Measurements from ENCODE around the gene DDX1.
"Not testable (repeated sequence)": the region's sequence is repeated elsewhere in the genome, so short reads cannot be mapped to it uniquely, and the experiment has no call there.

The DDX1 gene

DNA sequence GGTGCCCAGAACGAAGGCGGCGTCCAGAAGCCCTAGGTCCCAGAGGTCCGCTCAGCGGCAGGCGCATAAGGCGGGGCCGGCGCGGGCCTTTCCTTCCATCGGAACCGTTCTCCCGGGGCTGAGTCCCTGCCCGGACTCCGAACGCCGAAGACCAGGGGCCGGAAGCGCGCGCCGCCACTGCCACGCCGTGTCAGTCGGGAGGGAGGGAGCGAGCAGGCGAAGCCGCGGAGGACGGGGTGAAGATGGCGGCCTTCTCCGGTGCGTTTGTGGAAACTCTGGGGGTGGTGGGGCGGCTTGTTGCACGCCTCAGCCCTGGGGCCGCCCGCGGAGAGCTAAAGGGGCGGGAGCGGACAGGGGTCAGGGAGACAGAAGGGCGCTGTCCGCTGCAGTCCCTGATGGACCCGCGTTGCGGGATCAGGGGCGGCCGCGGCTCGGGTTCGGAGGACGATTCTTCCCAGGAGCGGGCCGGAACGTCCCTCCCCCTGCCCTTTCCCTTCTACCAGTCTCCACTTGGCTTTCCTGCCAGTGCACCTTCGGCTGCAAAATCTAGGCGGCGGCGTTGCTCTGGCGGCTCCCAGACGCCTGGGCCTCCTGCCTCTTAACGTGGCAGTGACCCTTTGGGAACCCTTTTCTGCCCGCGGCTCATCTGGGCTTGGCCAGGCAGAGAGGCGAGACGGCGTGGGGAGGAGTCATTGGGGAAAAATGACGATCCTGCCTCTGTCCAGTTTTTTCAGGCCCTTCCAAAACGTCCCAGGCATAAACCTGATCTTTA is at the start of gene DDX1:
TSS of gene DDX1 (plus strand) at position 177 of the 772 bp plus-strand sequence. CDS start at position 243, 66 bp downstream.
- DNase-seq: peak; percentile 77 to 89

DNA sequence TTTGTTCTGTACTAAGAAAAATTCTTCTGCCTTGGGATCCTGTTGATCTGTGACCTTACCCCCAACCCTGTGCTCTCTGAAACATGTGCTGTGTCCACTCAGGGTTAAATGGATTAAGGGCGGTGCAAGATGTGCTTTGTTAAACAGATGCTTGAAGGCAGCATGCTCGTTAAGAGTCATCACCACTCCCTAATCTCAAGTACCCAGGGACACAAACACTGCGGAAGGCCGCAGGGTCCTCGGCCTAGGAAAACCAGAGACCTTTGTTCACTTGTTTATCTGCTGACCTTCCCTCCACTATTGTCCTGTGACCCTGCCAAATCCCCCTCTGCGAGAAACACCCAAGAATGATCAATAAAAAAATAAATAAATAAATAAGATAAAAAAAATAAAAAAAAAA is 49.4 kb upstream of the DDX1 start:
- DNase-seq: not testable (repeated sequence)

DNA sequence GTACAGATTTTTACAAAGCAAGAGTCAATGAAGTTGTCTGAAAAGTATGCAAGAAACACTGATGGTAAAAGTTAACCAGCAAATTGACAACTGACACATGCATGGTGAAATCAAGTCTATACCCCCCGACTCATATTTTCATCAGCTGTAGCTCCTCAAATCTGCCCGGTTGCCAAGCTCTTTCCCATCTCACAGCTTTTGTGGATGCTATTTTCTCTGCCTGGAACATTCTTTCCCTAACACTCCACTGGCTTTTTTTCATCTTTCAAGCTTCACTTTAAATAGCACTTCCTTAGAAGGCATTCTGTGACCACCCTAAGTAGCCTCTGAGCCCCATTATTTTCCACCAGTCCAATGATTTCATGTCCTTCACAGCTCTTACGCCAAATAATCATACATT is 48.6 kb upstream of the DDX1 start:
- no peak for DNase-seq

DNA sequence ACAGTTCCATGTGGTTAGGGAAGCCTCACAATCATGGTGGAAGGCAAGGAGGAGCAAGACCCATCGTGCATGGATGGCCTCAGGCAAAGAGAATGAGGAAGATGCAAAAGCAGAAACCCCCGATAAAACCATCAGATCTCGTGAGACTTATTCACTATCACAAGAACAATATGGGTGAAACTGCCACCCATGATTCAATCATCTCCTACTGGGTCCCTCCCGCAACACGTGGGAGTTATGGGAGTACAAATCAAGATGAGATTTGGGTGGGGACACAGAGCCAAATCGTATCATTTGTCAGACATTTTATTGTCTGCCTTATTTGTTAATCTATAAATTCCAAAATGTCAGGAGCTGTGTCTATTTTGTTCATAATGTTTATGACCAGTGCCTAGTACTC is 48.1 kb upstream of the DDX1 start:
- no peak for DNase-seq

DNA sequence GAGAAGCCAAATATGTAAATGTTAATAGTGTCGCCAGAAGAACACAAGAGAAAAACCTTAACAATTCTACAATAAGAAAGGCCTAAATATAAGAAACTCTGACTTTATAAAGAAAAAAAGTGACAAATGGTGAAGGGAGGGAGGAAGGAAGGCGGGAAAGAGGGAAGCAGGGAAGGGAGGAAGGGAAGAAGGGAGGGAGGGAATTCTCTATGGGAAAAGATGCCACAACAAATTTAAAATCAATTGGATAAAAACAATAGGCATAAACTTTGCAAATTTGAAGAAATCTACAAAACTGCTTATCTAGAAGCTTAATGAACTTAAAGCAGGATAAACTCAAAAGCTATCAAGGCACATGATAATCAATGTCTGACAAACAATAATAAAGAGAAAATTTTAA is 47.4 kb upstream of the DDX1 start:
- no peak for DNase-seq

DNA sequence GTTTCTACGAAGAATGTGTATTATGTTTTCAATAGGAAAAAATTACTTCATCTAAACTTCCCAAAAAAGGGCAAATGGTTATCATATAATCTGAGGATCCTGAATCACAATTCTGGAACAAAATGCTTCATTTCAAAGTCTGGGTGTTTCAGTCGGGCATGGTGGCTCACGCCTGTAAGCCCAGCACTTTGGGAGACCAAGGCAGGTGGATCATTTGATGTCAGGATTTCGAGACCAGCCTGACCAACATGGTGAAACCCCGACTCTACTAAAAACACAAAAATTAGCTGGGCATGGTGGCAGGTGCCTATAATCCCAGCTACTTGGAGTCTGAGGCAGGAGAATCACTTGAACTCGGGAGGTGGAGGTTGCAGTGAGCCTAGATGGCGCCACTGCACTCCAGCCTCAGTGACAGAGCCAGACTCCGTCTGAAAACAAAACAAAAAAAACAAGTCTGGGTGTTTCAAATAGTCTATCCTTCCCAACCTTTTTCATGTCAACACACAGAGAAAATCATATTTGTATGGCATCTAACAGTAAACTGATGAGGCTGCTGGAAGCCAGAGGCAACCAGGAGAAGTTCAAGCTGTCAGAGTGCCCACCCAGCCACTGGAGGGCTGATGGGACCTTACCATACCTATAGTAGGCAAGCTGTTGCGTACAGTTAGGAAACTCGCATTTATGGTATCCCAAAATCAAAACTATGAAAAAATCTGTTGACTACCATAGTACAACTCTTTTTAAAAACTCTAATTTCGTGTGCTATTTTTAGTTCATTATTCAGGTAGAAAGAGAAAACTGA is 45.2 kb upstream of the DDX1 start:
- DNase-seq: no peak

DNA sequence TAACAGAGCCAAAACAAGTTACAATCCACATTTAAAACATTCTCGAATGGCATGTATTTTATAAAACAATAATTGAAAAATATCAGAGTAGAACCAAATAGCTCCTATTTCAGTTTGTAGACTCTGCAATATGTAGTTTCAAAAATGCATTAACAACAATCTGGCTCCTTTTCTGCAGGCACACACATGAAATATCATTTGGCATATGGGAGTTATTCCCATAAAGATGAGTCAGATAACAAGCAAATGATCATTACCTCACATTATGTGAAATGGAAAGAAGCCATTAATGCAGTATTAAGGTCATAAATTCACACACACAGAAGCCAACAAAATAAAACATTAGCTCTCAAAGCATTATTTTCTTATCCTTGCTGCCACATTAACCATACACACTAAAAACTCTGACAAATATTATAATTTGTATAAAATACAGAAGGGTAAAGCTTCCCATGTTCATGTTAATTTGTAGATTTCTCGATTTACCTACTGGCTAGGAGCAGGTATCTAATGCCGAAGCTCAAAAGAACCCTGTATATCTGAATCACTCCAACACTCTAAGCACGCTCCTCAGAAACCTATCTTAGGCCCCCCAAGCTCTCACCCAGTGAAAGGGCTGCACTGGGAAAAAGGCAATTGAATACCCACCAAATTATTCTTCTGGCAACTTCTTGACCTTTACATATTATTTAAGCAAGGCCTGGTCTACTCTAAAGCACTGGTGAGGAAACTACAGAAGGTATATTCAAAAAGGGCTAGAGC is 44.4 kb upstream of the DDX1 start:
- DNase-seq: no peak

DNA sequence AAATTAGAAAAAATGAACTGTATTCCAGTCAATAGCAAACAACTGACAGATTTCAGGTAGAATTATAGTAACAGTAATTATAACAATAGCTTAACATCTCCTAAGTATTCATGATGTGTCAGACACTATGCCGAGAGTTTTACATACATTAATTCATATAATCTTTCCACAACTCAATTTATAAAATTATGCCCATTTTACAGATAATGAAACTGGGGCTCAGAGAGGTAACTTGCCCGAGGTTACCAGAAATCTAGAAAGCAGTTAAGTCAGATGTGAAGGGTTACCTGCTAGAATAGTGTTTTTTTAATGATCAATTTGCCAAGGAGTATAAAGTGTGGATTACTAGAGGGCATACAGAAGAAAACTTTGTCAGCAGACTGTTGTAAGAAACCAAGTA is 42.7 kb upstream of the DDX1 start:
- no peak for DNase-seq

DNA sequence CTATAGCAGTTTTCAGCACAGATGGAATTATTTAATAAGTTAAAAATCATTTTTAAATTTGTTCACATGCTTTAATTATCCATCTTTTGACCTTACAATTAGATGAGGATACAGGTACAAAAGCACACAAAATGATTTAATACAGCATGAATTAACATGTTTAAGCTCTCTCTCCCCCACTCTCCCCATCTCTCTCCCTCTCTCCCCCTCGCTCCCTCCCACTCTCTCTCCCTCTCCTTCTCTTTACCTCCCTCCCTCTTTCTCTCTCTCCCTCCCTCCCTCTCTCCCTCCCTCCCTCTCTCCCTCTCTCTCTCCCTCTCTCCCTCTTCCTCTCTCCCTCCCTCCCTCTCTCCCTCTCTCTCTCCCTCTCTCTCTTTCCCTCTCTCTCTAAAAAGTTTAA is 38.1 kb upstream of the DDX1 start:
- DNase-seq: no peak

DNA sequence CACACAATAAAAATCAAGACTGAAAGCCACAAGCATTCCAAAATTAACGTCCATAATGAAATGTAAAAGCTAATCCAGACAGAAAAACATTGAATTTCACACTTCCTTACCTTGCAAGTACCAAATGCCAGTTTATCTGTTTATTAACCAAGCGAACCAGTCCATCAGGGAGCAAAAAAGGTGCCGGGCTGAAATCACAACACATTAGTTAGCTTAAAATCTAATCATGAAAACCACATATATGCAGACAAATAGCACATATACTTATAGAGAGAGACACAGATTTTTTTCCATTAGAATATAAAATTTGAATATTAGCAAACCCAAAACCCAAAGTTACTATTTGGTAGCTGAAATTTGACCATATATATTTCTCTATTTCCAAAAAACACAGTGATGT is 37.7 kb upstream of the DDX1 start:
- DNase-seq: no peak

DNA sequence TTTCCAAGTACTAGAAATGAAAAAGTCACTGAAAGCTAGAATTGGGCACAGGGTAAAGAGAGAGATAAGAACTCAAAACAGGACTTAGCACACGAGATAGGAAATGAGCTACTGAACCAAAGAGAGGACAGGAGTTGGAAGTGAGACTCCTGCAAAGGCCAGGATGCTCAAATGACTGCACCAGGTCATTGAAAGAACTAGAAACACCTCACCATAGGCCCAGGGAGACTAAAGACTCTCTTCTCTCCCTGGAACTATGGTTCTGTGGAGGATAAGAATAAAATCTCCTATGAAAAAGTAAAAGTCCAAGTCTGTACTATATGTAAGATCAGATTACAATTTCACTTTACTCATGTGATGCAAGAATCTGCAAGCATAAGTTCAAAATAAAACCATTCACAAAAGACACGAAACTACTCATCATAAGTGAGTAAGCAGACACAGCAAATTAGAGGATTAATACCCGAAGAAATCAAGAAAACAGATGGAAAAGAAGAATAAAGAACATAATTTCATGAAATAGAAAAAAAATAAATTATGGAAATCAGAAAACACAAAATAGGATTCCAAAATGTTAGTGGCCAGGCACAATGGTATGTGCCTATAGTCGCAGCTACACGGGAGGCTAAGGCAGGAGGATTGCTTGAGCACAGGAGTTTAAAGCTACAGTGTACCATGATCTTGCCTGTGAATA is 37.0 kb upstream of the DDX1 start:
- DNase-seq: no peak

DNA sequence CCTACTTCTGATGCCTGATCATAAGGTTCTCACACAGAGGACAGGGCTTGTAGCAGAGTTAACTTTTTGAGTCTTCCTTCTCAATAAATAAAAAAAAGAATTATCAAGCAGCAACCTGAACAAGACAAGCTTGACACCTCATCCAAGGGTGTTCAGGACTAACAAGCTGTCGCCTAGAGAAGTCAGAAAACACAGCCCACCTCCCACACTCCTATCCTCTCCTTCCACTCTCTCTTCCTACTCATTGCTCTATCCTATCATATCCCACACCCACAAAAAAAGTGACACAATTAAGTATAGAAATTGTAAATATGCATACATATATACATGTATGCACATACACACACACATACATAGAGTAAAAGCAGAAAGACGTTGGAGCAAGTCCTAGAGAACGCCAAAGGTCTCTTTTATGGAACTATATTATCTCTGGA is 35.9 kb upstream of the DDX1 start:
- no peak for DNase-seq

DNA sequence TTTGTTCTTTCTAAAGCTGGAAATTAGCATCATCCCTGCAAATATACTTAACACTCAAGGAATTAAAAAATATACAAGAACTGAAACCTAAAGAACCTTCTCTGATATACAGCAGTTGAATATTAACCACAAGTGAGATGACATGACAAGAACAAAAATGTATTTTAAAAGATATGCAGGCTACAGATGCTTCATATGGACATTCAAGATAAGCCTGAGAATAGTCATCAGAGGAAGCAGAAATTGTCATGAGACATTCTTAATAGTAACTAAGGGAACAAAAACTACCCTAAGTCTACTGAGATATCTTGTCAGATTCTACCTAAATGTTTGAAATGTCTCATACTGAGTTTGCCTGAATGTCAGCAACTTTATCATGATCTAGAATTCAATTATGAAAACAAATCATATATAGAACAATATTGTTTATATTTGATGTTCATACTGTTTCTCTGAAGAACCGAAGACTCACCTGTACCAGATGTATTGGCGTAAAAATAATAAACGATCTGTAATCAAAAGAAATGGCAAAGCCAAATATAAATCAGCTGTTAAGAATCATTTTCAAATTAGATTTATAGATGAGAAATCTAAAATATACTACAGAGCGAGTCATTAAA is 35.2 kb upstream of the DDX1 start:
- DNase-seq: no peak

DNA sequence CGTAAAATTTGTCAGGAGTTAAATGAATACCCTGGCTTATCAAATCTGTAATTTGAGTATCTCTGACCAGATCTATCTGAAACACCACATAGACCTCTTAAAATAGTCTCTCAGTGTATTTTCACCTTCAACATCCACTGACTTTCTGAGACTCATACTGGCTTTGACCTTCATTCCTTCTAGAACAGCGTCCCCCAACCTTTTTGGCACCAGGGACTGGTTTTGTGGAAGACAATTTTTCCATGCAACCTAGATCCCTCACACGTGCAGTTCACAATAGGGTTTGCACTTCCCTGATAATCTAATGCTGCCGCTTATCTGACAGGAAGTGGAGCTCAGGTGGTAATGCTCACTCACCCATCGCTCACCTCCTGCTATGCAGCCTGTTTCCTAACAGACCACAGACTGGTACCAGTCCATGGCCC is 33.8 kb upstream of the DDX1 start:
- DNase-seq: no peak

DNA sequence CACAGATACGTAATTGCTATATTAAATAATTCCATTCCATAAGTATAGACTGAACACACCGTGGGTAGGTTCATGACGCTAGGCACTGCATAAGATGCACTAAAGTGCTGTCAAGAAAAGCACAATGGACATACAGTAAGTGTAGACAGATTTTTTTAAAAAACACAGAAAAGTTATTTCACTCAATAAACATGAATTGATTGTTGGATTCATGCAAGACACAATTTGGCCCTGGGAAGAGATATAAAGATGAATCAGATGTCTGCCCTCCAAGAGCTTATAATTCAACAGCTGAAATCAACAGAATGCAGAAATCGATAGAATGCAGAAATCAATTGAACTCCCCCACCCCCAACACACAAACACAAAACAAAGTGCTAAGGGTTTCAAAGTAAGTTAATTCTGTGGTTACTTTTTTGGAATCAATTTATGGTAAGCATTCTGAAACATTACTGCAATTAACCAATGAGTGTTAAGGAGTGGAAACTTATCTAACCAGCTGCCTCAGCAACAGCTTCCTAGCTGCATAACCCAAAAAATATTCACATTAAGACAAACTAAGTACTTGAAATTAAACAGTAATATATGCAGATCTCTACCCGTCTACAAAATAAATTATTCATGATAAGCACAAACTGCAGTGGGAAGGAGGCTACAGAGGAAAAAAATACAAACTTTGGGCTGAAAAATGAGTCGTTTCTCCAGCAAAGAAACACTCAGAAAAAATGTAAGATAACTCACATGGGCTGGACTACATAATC is 32.1 kb upstream of the DDX1 start:
- no peak for DNase-seq

DNA sequence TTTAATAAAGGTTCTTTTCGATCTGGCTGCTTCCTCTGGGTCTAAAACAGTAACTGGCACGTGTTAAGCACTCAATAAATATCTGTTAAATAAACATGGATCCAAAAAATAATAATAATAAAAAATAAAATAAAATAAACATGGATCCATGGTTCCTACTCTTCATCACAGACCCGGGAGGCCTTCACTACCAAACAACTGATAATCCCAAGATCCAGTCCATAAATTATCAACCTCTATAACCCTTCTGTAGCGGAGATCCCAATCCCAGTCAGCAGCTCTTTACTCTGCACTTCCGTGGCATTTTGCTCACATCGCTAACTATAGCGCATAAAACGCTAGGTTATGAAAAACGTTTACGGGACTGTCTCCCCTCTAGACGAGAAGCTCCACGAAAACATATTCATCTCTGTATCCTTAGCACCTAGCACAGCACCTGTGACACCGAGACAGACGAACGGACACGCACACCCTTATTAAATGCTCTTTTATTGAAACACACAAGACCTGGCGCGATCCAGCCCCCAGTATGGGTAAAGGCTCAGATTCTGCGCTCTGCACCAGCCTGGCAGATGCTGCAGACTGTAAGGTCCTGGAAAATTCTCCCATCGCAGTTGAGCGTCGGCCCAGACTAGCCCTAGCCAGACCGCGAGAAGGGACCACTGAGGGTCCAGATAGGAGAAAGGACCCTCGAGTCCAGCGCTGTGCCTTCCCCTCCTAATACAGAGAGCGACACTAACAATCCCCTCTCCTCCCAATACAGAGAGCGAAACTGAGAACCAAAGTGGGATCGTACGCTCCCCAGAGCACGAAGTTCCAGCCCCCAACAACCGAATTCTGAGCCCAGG is 31.3 kb upstream of the DDX1 start:
- DNase-seq: peak; percentile 49 to 80

DNA sequence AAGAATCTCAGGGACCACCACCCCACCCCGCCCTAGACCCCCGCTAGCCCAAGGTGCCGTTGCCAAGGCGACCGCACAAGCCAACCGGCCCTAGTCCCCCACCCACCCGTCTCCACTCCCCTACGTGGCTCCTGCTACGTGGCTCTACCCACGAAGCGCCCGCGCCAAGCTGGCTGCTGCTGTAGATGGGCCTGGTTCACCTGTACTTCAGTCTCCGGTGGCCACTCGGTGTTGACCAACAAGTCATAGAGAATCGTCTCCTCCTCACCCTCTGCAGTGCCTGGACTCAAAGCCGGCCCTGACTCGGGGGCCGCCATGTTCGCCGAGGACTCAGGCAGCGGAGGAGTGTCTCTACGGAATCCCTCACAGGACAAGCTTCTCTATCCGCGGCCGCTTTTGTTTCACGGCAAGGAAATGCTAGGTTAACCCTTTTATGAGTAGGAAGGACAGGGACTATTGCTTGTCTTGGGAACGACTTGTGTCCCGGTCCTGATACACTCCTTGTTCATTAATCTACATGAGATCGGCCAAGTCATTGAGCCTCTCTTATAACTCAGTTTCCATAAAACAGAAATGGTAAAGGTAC is 30.6 kb upstream of the DDX1 start, which contains the start of gene NBAS:
TSS of gene NBAS (minus strand) at position 347 of the 586 bp plus-strand sequence. CDS start at position 317, 30 bp downstream.
- DNase-seq: peak; percentile 92 to 93

DNA sequence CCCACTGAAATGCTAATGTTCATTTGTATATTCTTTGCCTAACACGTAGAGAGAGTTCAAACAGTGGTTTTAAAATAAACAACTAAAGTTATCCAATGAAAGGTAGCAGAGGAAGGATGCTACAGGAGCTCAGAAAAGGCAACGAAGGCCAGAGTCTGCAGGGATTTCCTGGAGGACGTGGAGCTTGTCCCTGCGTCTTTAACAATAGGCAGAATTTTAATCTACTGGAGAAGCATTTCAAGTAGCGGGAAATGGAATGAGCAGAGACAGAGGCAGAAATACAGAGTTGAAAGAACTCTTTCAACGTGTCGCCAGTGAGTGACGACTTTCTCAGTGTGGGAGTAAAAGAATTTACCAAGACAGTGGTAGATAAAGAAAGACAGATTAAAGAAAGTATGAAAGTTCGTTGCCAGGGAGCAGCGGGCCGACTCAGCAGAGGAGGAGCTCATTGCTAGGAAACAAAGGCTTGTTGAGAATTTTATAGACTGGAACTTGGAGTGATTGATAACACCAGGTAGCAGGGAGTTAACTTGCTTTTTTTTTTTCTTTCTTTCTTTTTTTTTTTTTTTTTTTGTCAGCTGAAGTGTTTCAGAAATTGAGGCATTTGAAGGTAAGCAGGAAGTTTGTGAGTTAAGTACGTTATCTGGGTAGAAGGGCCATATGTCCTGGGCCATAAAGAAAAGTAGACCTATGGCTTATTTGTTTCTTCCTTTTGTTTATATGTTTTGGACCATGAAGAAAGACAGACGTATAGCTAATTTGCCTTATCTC is 29.9 kb upstream of the DDX1 start:
- peak in 1 of 2 experiments; percentile 63 for DNase-seq

DNA sequence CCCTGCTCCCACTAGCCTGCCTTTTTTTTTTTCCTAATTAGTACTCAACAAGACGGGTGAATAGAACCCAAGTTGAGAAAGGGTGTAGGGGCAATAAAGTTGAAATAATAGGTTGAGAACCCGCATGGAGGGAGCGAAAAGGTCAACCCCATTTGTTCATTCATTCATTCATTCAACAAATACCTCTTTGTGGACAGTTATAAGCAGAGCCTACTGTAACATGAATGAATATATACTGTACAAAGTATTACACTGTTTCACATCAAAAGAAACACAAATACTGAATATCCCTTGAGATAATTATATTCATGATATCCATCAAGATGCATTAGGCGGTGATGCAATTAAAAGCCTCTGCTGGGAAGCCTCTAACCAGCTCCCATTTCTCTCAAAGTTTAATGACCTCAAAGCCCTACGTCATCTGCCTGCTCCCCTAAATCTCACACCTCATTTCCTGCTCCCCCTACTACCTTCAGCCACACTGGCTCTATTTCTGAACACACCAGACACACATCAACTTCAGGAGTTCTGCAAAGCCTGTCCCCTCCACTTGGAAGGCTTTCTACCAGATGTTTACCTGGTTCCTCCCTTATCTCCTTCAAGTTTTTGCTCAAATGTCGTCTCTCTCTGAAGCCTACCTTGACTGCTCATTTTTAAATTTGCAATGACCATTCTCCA is 29.2 kb upstream of the DDX1 start:
- no peak for DNase-seq
